ENCODE results near the gene MCF2L2. TPM values are rescaled to one million over a fixed set of nuclear protein-coding genes. Genes with fewer than 3 reads are reported as not detected.
"Not testable (repeated sequence)": the region's sequence is repeated elsewhere in the genome, so short reads cannot be mapped to it uniquely, and the experiment has no call there.

The MCF2L2 gene, protein sequence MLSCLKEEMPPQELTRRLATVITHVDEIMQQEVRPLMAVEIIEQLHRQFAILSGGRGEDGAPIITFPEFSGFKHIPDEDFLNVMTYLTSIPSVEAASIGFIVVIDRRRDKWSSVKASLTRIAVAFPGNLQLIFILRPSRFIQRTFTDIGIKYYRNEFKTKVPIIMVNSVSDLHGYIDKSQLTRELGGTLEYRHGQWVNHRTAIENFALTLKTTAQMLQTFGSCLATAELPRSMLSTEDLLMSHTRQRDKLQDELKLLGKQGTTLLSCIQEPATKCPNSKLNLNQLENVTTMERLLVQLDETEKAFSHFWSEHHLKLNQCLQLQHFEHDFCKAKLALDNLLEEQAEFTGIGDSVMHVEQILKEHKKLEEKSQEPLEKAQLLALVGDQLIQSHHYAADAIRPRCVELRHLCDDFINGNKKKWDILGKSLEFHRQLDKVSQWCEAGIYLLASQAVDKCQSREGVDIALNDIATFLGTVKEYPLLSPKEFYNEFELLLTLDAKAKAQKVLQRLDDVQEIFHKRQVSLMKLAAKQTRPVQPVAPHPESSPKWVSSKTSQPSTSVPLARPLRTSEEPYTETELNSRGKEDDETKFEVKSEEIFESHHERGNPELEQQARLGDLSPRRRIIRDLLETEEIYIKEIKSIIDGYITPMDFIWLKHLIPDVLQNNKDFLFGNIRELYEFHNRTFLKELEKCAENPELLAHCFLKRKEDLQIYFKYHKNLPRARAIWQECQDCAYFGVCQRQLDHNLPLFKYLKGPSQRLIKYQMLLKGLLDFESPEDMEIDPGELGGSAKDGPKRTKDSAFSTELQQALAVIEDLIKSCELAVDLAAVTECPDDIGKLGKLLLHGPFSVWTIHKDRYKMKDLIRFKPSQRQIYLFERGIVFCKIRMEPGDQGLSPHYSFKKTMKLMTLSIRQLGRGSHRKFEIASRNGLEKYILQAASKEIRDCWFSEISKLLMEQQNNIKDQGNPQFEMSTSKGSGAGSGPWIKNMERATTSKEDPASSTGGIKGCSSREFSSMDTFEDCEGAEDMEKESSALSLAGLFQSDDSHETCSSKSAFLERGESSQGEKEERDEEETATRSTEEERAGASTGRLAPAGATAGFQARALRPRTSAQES
- 5.1 TPM for total RNA-seq

DNA sequence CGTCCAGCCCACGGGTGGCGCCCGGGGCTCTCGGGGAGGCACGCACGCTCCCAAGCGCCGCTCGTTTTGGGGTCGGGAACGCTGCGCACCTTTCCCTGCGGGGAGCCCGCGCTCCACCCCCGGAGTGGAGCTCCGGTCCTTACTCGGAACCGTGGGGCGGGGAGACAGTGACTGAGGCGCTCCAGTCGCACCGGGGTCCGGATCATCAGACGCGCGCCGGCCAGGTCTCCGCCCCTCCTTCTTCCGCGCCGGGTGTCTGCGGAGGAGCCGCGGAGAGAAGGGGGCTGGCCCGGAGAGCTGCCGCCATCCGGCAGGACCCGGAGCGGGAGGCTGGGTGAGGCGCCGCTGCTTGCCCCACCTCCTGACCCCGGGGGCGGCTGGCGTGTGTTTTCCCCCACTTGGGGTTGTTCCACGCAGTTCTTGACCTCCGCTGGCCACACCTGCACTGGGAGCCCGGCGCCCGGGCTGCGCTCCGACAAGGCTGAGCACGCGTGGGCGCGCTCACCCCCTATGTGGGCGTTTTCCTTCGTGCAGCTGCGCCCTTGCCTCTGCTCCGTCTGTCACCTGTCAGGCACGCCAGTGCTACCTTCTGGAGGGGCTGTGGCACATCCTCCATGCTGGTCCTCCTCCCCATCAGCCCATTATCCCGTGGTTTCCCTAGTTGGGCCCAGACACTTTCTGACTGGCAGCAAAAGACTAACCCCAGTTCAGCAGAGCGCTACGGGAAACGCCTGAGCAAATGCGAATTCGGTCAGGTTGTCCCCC lies at the start of gene MCF2L2:
Gene MCF2L2, minus strand, starts transcription at position 173 of the 765 bp plus-strand sequence. CDS start 642 bp downstream, outside the sequence.
- peak in 2 of 3 donors; percentile 76 to 84 for DNase-seq (ENCODE audit: low read depth in 2 of 3, low spot score in 2 of 3)

DNA sequence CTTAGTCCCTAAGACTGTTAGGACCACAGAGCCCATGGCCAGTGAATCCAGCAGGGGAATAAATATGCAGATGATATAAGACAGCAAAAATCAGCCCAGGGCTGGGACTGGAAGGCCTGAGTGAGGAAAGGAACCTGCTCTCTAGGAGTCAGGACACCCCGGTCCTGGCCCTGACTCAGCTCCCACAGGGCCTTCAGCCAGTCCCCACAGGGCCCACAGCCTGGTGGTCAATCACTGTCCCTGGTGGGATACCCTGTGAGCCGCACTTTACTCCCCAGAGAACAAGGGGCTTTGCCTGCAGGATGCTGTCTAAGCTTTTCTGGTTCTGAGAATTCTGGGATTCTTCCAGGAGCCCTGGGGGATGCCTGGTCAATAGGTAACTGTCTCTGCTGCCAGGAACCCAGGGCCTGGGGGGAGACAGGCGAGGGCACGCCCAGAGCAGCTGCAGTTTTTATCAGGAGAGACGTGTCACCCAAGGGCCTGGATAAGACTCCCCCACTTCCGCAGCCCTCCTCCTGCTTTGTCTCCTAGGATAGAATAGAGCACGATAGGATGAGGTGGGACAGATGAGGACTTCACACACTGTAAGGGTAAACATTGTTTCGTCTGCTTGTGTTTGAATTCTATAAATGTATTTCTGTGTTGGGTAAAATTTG lies 49.5 kb upstream of the MCF2L2 start:
- no peak for DNase-seq (ENCODE audit: low read depth in 2 of 3, low spot score in 2 of 3)

DNA sequence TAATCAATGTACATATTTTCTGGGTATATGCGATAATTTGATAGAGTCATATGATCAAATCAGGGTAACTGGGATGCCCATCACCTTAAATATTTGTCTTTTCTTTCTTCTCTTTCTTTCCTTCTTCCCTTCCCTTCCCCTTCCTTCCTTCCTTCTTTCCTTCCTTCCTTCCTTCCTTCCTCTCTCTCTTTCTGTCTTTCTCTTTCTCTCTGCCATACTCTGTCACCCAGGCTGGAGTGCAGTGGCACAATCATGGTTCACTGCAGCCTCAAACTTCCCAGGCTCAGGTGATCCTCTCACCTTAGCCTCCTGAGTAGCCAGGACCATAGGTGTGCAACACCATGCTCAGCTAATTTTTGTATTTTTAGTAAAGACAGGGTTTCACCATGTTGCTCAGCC lies 47.3 kb upstream of the MCF2L2 start:
- DNase-seq (ENCODE audit: low read depth in 2 of 3, low spot score in 2 of 3): not testable (repeated sequence)

DNA sequence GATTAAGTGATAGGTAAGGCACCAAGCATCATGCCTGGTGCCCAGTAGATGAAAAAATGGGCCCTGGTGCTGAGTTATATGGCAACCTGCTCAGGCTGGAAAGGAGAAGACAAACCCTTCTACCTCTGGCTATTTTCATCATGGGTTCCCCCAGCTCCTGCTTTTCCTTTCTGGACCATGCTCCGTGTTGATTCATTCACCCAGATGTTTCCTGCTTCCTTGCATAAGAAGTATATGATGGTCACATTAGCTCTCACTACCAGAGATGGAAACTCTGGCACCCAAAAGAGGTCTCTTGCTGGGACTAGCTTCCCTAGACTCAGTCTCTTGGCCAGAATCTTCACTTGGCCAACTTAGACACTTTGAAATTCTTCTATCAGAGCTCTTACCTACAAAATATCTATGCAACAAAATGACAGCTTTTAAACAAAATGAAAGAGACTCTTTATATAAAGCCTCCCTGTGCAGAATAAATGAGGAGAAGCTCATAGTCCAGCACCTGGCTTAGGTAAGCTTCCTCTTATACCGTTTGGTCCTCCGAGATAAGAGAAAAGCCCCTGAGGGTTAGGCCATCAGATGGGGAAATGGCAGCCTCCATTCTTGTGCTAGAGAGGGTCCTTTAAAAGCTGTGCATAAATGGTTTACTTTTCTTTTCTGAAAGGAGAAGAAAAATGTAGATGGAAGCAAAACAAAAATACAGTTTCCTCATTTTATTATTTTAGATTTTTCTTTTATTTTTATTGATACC lies 46.8 kb upstream of the MCF2L2 start:
- DNase-seq (ENCODE audit: low read depth in 2 of 3, low spot score in 2 of 3): peak in 1 of 3 donors; percentile 51

DNA sequence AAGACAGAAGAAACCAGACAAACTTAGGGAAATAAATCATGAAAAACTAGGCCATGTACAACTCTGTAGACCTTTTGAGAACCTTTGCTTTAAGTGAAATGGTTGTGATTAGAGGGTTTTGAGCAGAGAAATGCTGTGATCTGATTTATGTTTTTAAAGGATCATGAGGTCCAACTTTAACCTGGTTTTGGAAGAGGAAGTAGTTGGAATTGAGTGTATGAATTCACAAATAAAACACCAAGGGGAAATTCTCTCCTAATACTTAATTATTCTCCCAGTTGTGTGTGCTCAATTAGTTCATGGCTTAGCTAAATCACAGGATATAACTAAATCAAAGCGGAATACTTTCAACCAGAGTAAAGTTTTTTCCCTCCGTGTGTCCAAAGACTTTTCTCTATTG lies 45.5 kb upstream of the MCF2L2 start:
- no peak for DNase-seq (ENCODE audit: low read depth in 2 of 3, low spot score in 2 of 3)

DNA sequence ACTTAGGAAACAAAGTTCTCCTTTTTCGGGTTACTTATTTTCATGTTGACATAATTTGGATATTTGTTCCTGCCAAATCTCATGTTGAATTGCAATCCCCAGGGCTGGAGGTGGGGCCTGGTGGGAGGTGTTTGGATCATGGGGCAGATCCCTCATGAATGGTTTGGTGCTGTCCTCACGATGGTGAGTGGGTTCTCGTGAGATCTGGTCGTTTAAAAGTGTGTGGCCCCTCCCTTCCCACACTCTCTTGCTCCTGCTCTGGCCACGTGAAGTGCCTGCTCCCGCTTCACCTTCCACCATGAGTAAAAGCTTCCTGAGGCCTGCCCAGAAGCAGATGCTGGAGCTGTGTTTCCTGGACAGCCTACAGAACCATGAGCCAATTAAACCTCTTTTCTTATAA lies 43.7 kb upstream of the MCF2L2 start:
- no peak for DNase-seq (ENCODE audit: low read depth in 2 of 3, low spot score in 2 of 3)

DNA sequence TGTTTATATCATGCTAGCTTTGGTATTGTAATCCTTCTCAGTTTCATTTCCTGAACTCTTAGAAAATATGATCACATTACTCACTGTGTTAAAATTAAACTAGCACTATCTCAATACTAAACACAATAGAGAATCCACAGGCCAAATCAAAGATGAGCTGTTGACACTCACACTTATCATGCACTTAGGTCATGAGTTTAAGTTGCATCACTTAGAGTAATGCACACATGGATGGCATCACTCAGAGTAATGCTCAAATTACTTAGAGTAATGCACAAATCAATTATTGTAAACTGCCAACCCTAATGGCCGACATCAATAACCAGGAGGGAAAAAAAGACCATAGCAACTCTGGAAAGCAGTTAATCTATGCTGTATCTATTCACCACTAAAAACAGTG lies 40.0 kb upstream of the MCF2L2 start:
- DNase-seq (ENCODE audit: low read depth in 2 of 3, low spot score in 2 of 3): no peak

DNA sequence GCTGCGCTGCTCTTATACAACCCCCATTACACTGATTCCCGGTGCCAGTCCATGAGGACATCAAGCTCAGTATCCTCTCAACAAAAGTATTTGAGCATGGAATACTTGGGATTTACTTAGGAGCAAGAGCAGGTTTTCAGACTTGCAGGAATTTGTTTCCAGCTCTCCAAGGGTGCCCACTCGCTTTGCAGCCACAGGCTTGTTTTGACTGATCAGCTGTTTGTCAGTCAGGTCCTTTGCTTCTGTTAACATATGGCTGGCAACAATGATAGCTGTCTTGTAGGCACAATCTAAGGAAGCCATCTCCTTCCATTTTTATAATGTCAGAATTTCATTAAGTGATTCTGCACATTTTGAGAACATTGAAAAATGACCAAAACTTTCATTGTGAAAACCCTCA lies 38.2 kb upstream of the MCF2L2 start:
- DNase-seq (ENCODE audit: low read depth in 2 of 3, low spot score in 2 of 3): no peak

DNA sequence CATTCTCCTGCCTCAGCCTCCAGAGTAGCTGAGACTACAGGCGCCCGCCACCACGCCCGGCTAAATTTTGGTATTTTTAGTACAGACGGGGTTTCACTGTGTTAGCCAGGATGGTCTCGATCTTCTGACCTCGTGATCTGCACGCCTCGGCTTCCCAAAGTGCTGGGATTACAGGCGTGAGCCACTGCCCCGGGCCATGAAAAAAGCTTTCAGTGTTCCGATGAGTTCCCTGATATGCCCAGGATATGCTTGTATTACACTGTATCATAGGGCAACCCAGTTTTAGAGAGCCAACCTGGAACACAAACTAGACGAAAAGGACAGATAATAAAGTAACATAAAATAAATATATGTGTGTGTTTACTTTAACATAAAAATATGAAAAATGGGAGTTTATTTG lies 37.3 kb upstream of the MCF2L2 start:
- DNase-seq (ENCODE audit: low read depth in 2 of 3, low spot score in 2 of 3): not testable (repeated sequence)

DNA sequence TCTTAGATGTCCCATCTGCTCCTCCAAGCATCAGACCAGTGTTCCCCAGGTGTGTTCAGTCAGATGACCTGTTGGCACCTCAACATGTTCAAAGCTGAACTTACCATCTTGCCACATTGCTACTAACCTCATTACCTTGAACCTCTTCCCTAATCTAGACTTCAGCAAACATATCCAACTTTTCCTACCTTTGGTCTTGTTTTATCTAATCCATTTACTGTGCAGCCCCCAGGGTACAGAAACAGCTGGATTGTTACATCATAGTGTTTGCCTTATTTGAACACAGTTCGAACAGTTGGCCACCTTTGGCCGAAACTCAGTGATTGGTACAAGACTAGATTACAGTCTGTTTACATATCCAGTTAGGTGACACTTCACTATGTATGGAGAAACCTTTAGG lies 36.1 kb upstream of the MCF2L2 start:
- DNase-seq (ENCODE audit: low read depth in 2 of 3, low spot score in 2 of 3): no peak

DNA sequence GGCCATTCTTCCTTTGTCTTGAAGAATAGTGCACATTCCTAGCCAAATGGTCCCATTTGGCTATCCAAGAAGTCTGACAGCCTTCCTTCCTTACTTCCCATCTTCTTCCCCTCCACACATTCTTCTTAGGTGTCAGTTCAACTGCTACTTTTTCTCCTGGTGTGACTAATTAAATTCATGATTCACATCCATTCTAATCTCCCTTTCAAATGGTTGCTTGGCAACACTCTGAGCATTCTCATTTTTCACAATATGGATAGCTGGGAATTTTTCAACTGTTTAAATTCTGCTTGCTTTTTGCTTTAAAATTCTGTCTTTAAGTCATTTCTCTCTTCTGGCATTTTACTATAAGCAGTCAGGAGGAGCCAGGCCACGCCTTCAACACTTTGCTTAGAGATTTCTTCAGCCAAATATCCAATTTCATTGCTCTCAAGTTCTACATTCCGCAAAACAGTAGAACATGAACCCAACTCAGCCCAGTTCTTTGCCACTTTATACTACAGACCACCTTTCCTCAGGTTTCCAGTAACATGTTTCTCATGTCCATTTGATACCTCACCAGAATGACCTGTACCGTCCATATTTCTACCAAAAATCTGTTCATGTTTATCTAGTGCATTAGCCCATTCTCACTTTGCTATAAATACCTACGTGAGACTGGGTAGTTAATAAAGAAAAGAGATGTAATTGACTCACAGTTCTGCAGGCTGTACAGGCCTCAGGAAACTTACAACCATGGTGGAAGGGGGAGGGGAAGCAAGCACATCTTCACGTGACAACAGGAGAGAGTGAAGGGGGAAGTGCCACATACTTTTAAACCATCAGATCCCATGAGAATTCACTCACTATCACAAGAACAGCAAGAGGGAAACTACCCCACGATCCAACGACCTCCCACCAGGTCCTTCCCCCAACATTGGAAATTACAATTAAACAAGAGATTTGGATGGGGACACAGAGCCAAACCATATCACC lies 31.9 kb upstream of the MCF2L2 start:
- no peak for DNase-seq (ENCODE audit: low read depth in 2 of 3, low spot score in 2 of 3)

DNA sequence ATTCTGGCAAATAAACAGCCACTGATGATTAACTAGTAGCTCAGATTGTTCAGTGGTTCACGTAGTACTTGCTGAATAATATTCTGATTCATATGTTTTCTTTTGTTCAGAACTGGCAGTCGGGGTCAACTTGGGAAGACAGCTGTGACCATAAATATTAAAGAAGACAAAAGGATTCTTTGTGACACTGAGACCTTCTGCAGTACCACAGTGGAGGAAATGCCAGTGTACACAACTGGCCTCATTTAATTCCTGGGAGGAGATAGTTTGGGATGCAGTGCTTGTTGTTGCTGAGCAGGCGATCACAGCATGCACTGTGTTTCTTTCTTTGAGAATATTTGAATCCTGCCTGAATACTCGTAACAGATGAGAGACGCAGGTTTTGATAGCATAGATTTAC lies 26.7 kb upstream of the MCF2L2 start:
- no peak for DNase-seq (ENCODE audit: low read depth in 2 of 3, low spot score in 2 of 3)

DNA sequence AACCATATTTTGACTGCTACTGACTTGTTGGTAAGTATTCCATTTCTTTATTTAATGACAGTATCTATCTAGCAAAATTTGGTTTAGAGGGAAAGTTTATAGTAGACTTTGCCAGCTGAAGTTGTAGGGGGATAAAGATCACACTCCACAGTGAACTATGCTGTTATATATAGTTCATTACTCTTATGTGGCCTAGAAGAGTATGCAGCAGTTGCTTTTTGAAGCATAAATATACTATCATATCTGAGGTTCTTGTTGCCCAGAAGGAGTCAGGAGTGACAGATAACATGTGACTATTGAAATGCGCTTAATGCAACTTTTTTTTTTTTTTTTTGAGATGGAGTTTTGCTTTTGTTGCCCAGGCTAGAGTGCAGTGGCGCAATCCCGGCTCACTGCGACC lies 25.6 kb upstream of the MCF2L2 start:
- no peak for DNase-seq (ENCODE audit: low read depth in 2 of 3, low spot score in 2 of 3)

DNA sequence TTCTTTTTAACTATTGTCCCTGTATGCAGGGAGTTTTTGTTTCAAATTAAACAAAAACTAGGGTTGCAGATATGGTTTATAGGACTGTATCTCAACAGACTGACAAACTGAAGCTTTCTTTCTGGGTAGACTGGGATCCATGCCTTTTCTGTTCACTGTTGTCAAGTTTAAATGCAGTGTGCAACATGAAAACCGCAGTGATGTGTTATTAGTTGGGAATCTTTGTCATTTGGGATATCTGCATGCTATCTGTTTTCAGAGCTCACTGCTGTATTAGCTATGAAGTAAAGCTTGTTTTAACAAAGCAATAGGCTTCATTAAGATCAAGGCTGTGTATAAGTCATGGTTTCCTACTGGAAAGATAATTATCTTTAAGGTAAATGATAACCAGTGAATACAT lies 21.4 kb upstream of the MCF2L2 start:
- no peak for DNase-seq (ENCODE audit: low read depth in 2 of 3, low spot score in 2 of 3)

DNA sequence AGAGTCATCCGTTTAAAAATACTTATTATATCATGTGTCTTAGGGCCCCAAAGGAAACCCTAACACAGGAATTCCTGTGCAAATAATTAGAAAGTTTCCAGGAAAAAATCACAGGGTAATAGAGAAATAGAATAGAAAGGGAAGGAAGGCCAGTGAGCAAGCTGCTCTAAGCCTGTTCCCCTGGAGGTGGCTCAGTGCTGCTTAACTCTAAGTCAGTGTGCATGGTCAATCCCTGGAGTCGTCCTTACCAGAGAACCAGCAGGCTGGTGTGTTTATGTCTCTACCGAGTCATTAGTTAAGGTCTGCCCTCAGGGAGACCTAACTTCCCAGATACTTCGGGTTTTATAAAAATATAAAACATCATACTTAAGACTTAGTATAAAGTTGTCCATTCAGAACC lies 21.0 kb upstream of the MCF2L2 start:
- peak in 1 of 3 donors; percentile 4 for DNase-seq (ENCODE audit: low read depth in 2 of 3, low spot score in 2 of 3)

DNA sequence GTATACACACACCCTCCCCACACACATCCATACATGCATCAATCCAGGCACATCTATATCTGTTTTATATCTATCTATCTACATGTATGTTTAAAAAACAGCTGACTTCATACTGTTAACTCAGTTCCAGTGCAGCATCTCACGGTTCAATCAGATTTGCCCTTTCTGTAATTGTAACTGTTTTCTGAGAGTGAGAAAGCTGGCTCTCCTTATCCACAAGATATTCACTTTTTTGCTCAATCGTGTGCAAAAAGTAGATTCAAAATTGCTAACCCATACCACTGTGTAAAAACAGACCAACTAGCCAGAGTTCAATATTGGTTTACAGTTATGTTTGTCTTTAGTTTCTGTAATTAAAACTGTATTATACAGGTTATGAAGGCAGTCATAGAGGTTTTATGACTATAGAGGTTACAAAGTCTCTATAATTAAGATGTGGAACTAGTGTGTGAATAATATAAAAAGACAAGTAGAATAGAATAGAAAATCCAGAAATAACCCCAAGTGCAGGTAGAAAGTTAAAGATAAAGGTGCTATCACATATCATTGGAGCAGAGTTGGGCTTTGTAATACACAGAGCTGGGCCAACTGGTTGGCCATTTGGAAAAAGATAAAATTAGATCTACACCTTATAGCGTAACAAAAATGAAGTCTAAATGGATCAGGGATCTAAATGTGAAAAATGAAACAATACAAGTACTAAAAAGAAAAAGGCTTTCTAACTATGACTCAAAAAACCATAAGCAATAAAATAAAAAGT lies 20.1 kb upstream of the MCF2L2 start:
- DNase-seq (ENCODE audit: low read depth in 2 of 3, low spot score in 2 of 3): no peak

DNA sequence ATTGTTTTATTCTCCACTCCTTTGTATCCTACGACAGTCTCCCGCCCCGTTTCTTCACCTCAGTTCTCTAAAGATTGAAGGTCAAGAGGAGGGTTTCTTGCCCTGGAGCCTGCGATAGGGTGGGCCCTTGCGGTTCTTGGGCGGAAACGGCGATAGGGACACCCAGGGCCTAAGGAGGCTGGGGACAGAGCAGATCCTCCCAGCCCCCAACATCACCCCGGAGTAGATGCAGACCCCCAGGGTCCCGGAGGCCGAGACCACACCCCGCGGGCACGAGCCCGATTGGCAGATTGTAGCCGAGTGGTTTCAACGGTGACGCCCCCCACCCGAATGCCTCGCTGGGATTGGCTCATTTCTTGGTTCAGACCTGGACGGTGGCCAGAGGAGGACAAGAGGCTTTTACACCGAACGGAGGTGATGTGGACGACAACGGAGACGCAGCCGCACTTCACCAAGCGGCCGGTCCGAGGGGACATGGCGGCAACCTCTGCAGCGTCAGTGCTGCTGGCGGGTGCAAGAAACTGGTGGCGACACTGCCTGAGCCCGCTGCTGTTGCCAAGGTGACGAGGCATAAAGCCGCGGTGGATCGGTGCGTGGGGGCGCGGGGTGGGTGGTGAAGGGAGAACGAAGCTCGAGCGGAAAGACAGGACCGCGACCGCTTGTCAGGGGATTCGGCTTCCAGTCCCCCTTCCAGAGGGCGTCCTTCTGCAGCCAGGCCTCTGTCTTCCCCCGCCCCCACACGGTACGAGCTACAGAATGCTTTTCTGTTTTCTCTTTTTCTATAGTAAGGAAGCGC lies 19.0 kb upstream of the MCF2L2 start:
- peak in 2 of 3 donors; percentile 92 to 96 for DNase-seq (ENCODE audit: low read depth in 2 of 3, low spot score in 2 of 3)

Measured in hematopoietic multipotent progenitor cell (in vitro differentiated cells).